KMS-11 (cell line): ENCODE results near the gene DZANK1.

Experiments used
- H2AFZ ChIP-seq: fragments of 200-600 bp; sonication (generic); 2 replicates; pipeline ENCODE4 v1.6.1; 2016; ENCODE audit warnings: antibody characterized with exemption, mixed run types, low read depth
- H3K27ac ChIP-seq: fragments of 200-600 bp; sonication (generic); 2 replicates; pipeline ENCODE4 v1.6.1; 2016; ENCODE audit warnings: mild to moderate bottlenecking, mixed run types
- H3K27me3 ChIP-seq: fragments of 200-600 bp; sonication (generic); 2 replicates; pipeline ENCODE4 v1.6.1; 2017; ENCODE audit warnings: mild to moderate bottlenecking, low read depth, mixed run types, moderate library complexity; ENCODE audit not compliant: insufficient read depth
- H3K36me3 ChIP-seq: fragments of 200-600 bp; sonication (generic); 2 replicates; pipeline ENCODE4 v1.6.1; 2017; ENCODE audit warnings: mild to moderate bottlenecking, mixed run types; ENCODE audit not compliant: insufficient read depth
- H3K4me1 ChIP-seq: fragments of 200-600 bp; sonication (generic); 2 replicates; pipeline ENCODE4 v1.6.1; 2016; ENCODE audit warnings: mild to moderate bottlenecking, low read depth, mixed run types; ENCODE audit not compliant: poor library complexity, severe bottlenecking
- H3K4me2 ChIP-seq: fragments of 200-600 bp; sonication (generic); 2 replicates; pipeline ENCODE4 v1.7.0; 2016; ENCODE audit warnings: mild to moderate bottlenecking, mixed run types
- H3K4me3 ChIP-seq: fragments of 200-600 bp; sonication (generic); IDR thresholded peaks from 2 replicates; pipeline ENCODE4 v1.6.1; 2017; ENCODE audit warnings: low read depth, low read length, mixed read lengths; ENCODE audit not compliant: insufficient read depth
- H3K79me2 ChIP-seq: fragments of 200-600 bp; sonication (generic); 2 replicates; pipeline ENCODE4 v1.6.1; 2016; ENCODE audit warnings: low read depth, mixed run types; ENCODE audit not compliant: insufficient read depth
- H3K9ac ChIP-seq: fragments of 200-600 bp; sonication (generic); 2 replicates; pipeline ENCODE4 v1.6.1; 2016; ENCODE audit warnings: mild to moderate bottlenecking, mixed run types
- H4K20me1 ChIP-seq: fragments of 200-600 bp; sonication (generic); 2 replicates; pipeline ENCODE4 v1.6.1; 2016; ENCODE audit warnings: mild to moderate bottlenecking, mixed run types; ENCODE audit not compliant: insufficient read depth
- TF ChIP-seq, protein P1 (sequence below): fragments of 200-600 bp; sonication (generic); conservative IDR thresholded peaks from 2 replicates; pipeline ENCODE4 v1.6.1; 2017; ENCODE audit warnings: low read depth, mild to moderate bottlenecking, antibody characterized with exemption, low read length, moderate library complexity, mixed read lengths

DZANK1 gene

DNA sequence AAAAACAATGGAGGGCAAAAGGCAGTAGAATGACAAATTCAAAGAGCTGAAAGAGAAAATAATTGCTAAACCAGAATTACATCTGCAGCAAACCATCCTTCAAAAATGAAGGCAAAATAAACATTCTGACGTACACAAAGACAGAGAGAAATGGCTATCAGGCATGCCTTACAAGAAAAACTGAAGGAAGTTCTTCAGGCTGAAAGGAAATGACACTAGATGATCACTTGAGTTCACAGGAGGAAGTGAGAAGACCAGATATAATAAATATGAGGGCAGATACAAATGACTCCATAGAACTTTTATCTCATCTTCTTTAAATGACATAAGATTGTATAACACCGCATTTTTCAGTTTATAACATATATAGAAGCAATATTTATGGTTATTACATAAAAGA, 30.0 kb downstream of the DZANK1 start:
- Histone ChIP-seq H3K4me2 (no peak overlapping the region), H3K27me3 (no peaks in the 10 kb centered on the region), H3K4me3 (no peak overlapping the region), H2AFZ (no peak overlapping the region), H3K27ac (no peak overlapping the region), H3K79me2 (no peaks in the 10 kb centered on the region), H3K36me3 (no peaks in the 10 kb centered on the region), H3K9ac (no peak overlapping the region), H3K4me1 (no peaks in the 10 kb centered on the region), H4K20me1 (no peaks in the 10 kb centered on the region)
- TF ChIP-seq, protein P1, sequence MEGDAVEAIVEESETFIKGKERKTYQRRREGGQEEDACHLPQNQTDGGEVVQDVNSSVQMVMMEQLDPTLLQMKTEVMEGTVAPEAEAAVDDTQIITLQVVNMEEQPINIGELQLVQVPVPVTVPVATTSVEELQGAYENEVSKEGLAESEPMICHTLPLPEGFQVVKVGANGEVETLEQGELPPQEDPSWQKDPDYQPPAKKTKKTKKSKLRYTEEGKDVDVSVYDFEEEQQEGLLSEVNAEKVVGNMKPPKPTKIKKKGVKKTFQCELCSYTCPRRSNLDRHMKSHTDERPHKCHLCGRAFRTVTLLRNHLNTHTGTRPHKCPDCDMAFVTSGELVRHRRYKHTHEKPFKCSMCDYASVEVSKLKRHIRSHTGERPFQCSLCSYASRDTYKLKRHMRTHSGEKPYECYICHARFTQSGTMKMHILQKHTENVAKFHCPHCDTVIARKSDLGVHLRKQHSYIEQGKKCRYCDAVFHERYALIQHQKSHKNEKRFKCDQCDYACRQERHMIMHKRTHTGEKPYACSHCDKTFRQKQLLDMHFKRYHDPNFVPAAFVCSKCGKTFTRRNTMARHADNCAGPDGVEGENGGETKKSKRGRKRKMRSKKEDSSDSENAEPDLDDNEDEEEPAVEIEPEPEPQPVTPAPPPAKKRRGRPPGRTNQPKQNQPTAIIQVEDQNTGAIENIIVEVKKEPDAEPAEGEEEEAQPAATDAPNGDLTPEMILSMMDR: no peak

GRCh38 chr20:18431206-18431605, 35.6 kb downstream of the DZANK1 start:
- no peak overlapping the region for H3K9ac ChIP-seq

GRCh38 chr20:18430172-18430826, 36.5 kb downstream of the DZANK1 start:
- TF ChIP-seq, protein P1: no peak
- no peaks in the 10 kb centered on the region for H3K4me1 ChIP-seq
- no peaks in the 10 kb centered on the region for H3K79me2 ChIP-seq
- no peak overlapping the region for H2AFZ ChIP-seq
- H3K27ac ChIP-seq: no peak overlapping the region
- H3K4me2 ChIP-seq: no peak overlapping the region
- no peaks in the 10 kb centered on the region for H4K20me1 ChIP-seq
- no peak overlapping the region for H3K4me3 ChIP-seq
- no peaks in the 10 kb centered on the region for H3K27me3 ChIP-seq
- no peaks in the 10 kb centered on the region for H3K36me3 ChIP-seq
- no peak overlapping the region for H3K9ac ChIP-seq

More at GRCh38 chr20:18431206-18431605, 35.6 kb downstream of the DZANK1 start:
- H3K27me3 ChIP-seq: no peaks in the 10 kb centered on the region
- TF ChIP-seq, protein P1: no peak
- no peaks in the 10 kb centered on the region for H3K36me3 ChIP-seq
- no peak overlapping the region for H3K4me3 ChIP-seq
- H3K27ac ChIP-seq: no peak overlapping the region
- H3K4me1 ChIP-seq: no peaks in the 10 kb centered on the region
- no peak overlapping the region for H2AFZ ChIP-seq
- no peaks in the 10 kb centered on the region for H4K20me1 ChIP-seq
- no peaks in the 10 kb centered on the region for H3K79me2 ChIP-seq
- H3K4me2 ChIP-seq: no peak overlapping the region

DNA sequence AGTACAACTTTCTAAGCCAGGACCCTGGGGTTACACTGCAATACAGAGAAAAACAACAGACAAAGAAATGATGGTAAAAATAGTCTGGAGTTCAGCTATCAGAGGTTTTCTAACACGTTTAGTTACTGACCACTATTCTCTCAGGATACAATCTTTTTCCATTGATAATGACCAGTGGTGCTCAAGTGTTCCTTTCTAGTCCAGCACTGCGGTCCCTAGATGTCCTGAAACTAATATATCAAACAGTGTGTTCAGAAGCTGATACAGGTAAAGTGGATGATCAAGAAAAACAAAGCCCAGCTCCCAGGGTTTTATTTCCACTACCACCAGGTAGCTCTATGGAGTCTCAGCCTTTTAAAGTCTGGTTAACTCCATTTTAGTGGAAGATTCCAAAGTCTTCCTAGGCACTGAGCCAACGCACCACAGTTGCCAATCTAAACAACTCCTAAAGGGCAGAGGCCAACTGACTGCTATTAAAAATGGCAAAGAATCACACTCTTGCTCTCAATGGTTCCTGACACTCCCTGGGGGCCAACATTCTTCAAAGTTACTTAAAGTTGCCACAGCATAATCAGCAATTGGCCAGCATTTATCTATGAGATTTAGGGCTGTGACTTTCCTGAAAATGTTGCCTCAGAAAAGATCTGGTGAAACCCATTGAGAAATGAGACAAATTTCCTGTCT, 38.2 kb downstream of the DZANK1 start:
- no peak overlapping the region for H3K27ac ChIP-seq
- no peak overlapping the region for H2AFZ ChIP-seq
- no peak overlapping the region for H3K4me3 ChIP-seq
- no peak overlapping the region for H3K4me2 ChIP-seq
- H4K20me1 ChIP-seq: no peaks in the 10 kb centered on the region
- no peaks in the 10 kb centered on the region for H3K4me1 ChIP-seq
- TF ChIP-seq, protein P1: no peak
- H3K79me2 ChIP-seq: no peaks in the 10 kb centered on the region
- no peak overlapping the region for H3K9ac ChIP-seq
- H3K36me3 ChIP-seq: no peaks in the 10 kb centered on the region
- H3K27me3 ChIP-seq: no peaks in the 10 kb centered on the region
